Body of pancreas (tissue), 4 donors: ENCODE data around the gene KRT79.

Experiments used
- POLR2A ChIP-seq, 3 donors: fragments of 450-650 bp; IDR thresholded peaks; one replicate each; pipeline ENCODE4 v1.6.1; 2016; ENCODE audit warnings: antibody characterized with exemption in 3 of 3, mild to moderate bottlenecking in 2 of 3
- TF ChIP-seq, protein P1 (sequence below), 7 experiments: fragments of 450-650 bp in 4 of 7; fragments of 200-600 bp in 3 of 7; sonication (generic) in 3 of 7; IDR thresholded peaks; one replicate each; pipeline ENCODE4 v1.5.1; 2016 to 2019; ENCODE audit warnings: antibody characterized with exemption in 7 of 7

- TF ChIP-seq, protein P1, sequence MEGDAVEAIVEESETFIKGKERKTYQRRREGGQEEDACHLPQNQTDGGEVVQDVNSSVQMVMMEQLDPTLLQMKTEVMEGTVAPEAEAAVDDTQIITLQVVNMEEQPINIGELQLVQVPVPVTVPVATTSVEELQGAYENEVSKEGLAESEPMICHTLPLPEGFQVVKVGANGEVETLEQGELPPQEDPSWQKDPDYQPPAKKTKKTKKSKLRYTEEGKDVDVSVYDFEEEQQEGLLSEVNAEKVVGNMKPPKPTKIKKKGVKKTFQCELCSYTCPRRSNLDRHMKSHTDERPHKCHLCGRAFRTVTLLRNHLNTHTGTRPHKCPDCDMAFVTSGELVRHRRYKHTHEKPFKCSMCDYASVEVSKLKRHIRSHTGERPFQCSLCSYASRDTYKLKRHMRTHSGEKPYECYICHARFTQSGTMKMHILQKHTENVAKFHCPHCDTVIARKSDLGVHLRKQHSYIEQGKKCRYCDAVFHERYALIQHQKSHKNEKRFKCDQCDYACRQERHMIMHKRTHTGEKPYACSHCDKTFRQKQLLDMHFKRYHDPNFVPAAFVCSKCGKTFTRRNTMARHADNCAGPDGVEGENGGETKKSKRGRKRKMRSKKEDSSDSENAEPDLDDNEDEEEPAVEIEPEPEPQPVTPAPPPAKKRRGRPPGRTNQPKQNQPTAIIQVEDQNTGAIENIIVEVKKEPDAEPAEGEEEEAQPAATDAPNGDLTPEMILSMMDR (IDR thresholded peaks at IDR 0.05) = no peak
- no peak for TF ChIP-seq POLR2A (IDR thresholded peaks at IDR 0.05)
Measured at GRCh38 chr12:52848661-52849255, 14.6 kb upstream of the KRT79 start, which contains the start of gene KRT78.
